ENCODE data around the gene PLVAP. TPM values are rescaled to one million over a fixed set of nuclear protein-coding genes. Genes with fewer than 3 reads are reported as not detected.

Gene PLVAP
- total and polyA plus RNA-seq, 12 donors = 27.9 to 381 (median 84.0) TPM

DNA sequence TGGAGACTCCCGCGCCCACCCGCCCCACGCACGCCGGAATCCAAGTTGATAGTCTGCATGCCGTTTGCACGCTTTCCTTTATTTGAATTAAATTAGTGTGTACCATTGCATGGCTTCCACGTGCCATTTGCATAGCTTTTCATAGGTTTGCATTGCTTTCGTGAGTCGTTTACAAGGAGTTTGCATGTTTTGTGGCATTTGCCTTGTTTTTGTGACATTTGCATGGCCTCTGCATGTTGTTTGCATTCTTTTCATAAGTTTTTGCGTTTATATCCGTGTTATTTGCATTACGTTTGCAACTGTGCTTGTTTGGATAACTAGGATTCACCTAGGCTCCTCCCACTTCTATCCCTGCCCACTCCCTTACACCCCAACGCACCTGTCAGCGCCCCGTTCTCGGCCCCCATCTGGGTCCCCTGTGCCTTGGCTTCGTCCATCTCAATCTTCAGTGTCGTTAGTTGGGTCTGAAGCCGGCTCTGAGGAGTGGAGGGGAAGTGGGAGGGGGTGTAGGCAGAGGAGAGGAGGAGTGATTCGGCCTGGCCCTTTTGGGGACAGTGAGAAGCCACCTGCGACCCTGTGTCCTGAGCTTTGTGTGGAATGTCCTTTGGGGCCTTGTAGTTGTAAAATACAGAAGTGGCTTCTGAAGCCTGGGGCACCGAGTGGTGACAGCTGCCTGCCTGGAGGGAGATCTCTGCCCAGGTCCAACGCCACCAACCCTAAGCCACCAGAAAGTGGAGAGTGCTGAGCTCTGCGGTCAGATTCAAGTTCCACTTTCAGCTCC, 14.4 kb upstream of the PLVAP start:
- H3K4me1 ChIP-seq (replicated peaks in 1 of 2) = peaks cover 14 to 34% of the 10 kb centered on the region in 2 donors

GRCh38 chr19:17390665-17391370, 13.7 kb upstream of the PLVAP start:
- DNase-seq = peak; percentile 88 to 95 (median 94)
- Histone ChIP-seq H3K9me3 (replicated peaks in 1 of 3) (no peaks in the 10 kb centered on the region), H3K27me3 (no peaks in the 10 kb centered on the region), H3K4me1 (replicated peaks in 1 of 2) (peaks cover 14 to 34% of the 10 kb centered on the region in 2 donors), H3K4me3 (peak overlapping the region in 2 of 4 donors; percentile 20 to 52), H3K36me3 (replicated peaks in 1 of 2) (no peaks in the 10 kb centered on the region), H3K27ac (peak overlapping the region in 2 of 5 donors; percentile 47)
- 0 to 1% (median 0%) methylated on average over 14 to 50 of the region's 50 CpGs for WGBS, 4 donors
- intact Hi-C loops (cut with DNase I) = loop anchor here in 1 of 2 donors (5.0 kb wide), 1 partner anchor 71 kb away; the partner anchor contains the start of gene NXNL1
- TF ChIP-seq POLR2A (IDR thresholded peaks at IDR 0.05) = no peak
- TF ChIP-seq, protein P1, sequence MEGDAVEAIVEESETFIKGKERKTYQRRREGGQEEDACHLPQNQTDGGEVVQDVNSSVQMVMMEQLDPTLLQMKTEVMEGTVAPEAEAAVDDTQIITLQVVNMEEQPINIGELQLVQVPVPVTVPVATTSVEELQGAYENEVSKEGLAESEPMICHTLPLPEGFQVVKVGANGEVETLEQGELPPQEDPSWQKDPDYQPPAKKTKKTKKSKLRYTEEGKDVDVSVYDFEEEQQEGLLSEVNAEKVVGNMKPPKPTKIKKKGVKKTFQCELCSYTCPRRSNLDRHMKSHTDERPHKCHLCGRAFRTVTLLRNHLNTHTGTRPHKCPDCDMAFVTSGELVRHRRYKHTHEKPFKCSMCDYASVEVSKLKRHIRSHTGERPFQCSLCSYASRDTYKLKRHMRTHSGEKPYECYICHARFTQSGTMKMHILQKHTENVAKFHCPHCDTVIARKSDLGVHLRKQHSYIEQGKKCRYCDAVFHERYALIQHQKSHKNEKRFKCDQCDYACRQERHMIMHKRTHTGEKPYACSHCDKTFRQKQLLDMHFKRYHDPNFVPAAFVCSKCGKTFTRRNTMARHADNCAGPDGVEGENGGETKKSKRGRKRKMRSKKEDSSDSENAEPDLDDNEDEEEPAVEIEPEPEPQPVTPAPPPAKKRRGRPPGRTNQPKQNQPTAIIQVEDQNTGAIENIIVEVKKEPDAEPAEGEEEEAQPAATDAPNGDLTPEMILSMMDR (IDR thresholded peaks at IDR 0.05) = peak; percentile 22 to 93 (median 57)

More for the DNA sequence above, 14.4 kb upstream of the PLVAP start:
- WGBS, 4 donors = 3 to 7% (median 4%) methylated on average over 15 to 26 of the region's 26 CpGs
- peak overlapping the region in 2 of 5 donors; percentile 47 for H3K27ac ChIP-seq
- H3K36me3 ChIP-seq (replicated peaks in 1 of 2) = no peaks in the 10 kb centered on the region
- H3K4me3 ChIP-seq = peak overlapping the region in 1 of 4 donors; percentile 52
- TF ChIP-seq POLR2A (IDR thresholded peaks at IDR 0.05) = no peak
- TF ChIP-seq, protein P1 (IDR thresholded peaks at IDR 0.05) = no peak
- no peaks in the 10 kb centered on the region for H3K27me3 ChIP-seq
- peak in 1 of 7 donors; percentile 39 for DNase-seq
- intact Hi-C loops (cut with DNase I) = loop anchor here in 1 of 2 donors (5.0 kb wide), 1 partner anchor 71 kb away; the partner anchor contains the start of gene NXNL1
- no peaks in the 10 kb centered on the region for H3K9me3 ChIP-seq (replicated peaks in 1 of 3)

GRCh38 chr19:17389957-17390664, 13.0 kb upstream of the PLVAP start:
- Histone ChIP-seq H3K9me3 (replicated peaks in 1 of 3) (no peaks in the 10 kb centered on the region), H3K27me3 (no peaks in the 10 kb centered on the region), H3K4me3 (peak overlapping the region in 2 of 4 donors; percentile 20 to 52), H3K36me3 (replicated peaks in 1 of 2) (no peaks in the 10 kb centered on the region), H3K4me1 (replicated peaks in 1 of 2) (peaks cover 14 to 34% of the 10 kb centered on the region in 2 donors), H3K27ac (no peak overlapping the region)
- TF ChIP-seq POLR2A (IDR thresholded peaks at IDR 0.05) = no peak
- TF ChIP-seq, protein P1 (IDR thresholded peaks at IDR 0.05) = no peak
- peak in 1 of 7 donors; percentile 26 for DNase-seq
- WGBS, 4 donors = 8 to 51% (median 12%) methylated on average over 5 to 36 of the region's 37 CpGs
- intact Hi-C loops (cut with DNase I) = loop anchor here (5.0 to 10.0 kb wide), 4 partner anchors 43 to 95 kb away; partner anchors contain the start of genes ABHD8 (in 1 of the 2), DDA1 (in 1 of the 2), MRPL34 (in 1 of the 2) and NXNL1 (in 1 of the 2)

All from adrenal gland (tissue), 12 donors.